ENCODE results near the gene UAP1. TPM values are rescaled to one million over a fixed set of nuclear protein-coding genes. Genes with fewer than 3 reads are reported as not detected.
"Not testable (repeated sequence)": the region's sequence is repeated elsewhere in the genome, so short reads cannot be mapped to it uniquely, and the experiment has no call there.

UAP1 gene
- polyA plus RNA-seq, 1 donor from 2014 or later: 40.1 TPM

DNA sequence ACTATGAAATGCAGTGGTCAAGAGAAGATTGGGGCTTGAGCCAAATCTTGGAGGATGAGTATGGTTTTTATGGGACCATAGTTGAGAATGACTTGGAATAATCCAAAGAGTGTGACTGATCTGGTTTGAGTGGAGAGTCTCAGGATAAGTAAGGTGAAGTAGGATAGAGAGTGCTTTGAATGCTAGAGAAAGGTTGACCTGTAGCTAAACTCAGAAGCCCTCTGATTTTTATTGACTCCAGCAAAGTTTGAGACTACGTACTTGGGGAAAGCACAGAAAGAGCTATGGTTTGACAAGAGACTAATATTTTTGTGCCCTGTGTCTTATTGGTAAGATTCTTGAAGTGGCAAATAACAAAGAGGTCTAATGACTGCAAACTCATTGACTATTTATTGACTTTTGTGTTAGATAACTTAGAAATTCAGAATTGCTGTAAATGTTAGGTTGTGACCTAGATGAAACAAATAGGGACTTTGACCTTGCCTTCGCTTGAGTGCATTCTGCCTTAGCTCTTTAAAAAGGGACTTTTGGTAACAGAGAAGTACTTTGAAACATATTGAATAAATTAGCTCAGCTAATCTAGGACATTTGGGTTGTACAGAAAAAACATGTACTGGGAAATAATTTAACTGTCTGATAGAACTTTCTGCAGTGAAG, 35.1 kb downstream of the UAP1 start:
- H3K27me3 ChIP-seq (ENCODE audit: insufficient read depth, low read depth, low read length): no peaks in the 10 kb centered on the region
- H3K4me2 ChIP-seq (ENCODE audit: low read length): no peak overlapping the region
- H3K4me3 ChIP-seq (ENCODE audit: low read length): no peak overlapping the region
- no peaks in the 10 kb centered on the region for H4K20me1 ChIP-seq (ENCODE audit: insufficient read depth)
- no peaks in the 10 kb centered on the region for H3K9me3 ChIP-seq (ENCODE audit: low read length)
- H3F3A ChIP-seq (ENCODE audit: insufficient read depth, low read length, poor library complexity, severe bottlenecking): no peaks in the 10 kb centered on the region
- no peaks in the 10 kb centered on the region for H3K79me2 ChIP-seq (replicated peaks; ENCODE audit: insufficient read depth, low read length)
- H3K9ac ChIP-seq (ENCODE audit: low read length): no peak overlapping the region
- no peak overlapping the region for H3K27ac ChIP-seq (ENCODE audit: low read length)
- TF ChIP-seq RAD21 (conservative IDR thresholded peaks at IDR 0.05) (no peak), SMC3 (conservative IDR thresholded peaks at IDR 0.05; ENCODE audit: poor library complexity) (no peak), EP300 (conservative IDR thresholded peaks at IDR 0.05; ENCODE audit: poor library complexity, severe bottlenecking) (no peak), TAF1 (IDR thresholded peaks at IDR 0.05; ENCODE audit: low read depth) (no peak), MXI1 (conservative IDR thresholded peaks at IDR 0.05; ENCODE audit: poor library complexity, severe bottlenecking) (no peak), EZH2 (IDR thresholded peaks at IDR 0.05; ENCODE audit: borderline replicate concordance, insufficient read depth, low read length, poor library complexity, severe bottlenecking) (no peak), POLR2AphosphoS5 (IDR thresholded peaks at IDR 0.05) (no peak)
- TF ChIP-seq, protein P1, sequence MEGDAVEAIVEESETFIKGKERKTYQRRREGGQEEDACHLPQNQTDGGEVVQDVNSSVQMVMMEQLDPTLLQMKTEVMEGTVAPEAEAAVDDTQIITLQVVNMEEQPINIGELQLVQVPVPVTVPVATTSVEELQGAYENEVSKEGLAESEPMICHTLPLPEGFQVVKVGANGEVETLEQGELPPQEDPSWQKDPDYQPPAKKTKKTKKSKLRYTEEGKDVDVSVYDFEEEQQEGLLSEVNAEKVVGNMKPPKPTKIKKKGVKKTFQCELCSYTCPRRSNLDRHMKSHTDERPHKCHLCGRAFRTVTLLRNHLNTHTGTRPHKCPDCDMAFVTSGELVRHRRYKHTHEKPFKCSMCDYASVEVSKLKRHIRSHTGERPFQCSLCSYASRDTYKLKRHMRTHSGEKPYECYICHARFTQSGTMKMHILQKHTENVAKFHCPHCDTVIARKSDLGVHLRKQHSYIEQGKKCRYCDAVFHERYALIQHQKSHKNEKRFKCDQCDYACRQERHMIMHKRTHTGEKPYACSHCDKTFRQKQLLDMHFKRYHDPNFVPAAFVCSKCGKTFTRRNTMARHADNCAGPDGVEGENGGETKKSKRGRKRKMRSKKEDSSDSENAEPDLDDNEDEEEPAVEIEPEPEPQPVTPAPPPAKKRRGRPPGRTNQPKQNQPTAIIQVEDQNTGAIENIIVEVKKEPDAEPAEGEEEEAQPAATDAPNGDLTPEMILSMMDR (IDR thresholded peaks at IDR 0.05; ENCODE audit: poor library complexity, severe bottlenecking): no peak
- TF ChIP-seq, protein P2, sequence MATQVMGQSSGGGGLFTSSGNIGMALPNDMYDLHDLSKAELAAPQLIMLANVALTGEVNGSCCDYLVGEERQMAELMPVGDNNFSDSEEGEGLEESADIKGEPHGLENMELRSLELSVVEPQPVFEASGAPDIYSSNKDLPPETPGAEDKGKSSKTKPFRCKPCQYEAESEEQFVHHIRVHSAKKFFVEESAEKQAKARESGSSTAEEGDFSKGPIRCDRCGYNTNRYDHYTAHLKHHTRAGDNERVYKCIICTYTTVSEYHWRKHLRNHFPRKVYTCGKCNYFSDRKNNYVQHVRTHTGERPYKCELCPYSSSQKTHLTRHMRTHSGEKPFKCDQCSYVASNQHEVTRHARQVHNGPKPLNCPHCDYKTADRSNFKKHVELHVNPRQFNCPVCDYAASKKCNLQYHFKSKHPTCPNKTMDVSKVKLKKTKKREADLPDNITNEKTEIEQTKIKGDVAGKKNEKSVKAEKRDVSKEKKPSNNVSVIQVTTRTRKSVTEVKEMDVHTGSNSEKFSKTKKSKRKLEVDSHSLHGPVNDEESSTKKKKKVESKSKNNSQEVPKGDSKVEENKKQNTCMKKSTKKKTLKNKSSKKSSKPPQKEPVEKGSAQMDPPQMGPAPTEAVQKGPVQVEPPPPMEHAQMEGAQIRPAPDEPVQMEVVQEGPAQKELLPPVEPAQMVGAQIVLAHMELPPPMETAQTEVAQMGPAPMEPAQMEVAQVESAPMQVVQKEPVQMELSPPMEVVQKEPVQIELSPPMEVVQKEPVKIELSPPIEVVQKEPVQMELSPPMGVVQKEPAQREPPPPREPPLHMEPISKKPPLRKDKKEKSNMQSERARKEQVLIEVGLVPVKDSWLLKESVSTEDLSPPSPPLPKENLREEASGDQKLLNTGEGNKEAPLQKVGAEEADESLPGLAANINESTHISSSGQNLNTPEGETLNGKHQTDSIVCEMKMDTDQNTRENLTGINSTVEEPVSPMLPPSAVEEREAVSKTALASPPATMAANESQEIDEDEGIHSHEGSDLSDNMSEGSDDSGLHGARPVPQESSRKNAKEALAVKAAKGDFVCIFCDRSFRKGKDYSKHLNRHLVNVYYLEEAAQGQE (IDR thresholded peaks at IDR 0.05; ENCODE audit: borderline replicate concordance): no peak
- H3K36me3 ChIP-seq (ENCODE audit: insufficient read depth, low read length): no peaks in the 10 kb centered on the region
- H3K9me2 ChIP-seq (ENCODE audit: insufficient read depth, low read length): no peaks in the 10 kb centered on the region
- H2AFZ ChIP-seq (ENCODE audit: low read depth, low read length): no peak overlapping the region

DNA sequence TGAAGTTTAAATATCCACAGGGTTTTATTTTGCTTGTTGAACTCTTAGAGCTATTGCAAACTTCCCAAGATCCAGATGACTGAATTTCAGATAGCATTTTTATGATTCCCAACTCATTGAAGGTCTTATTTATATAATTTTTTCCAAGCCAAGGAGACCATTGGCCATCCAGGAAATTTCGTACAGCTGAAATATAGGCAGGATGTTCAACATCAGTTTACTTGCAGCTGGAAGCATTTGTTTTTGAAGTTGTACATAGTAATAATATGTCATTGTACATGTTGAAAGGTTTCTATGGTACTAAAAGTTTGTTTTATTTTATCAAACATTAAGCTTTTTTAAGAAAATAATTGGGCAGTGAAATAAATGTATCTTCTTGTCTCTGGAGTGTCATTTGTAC, 37.9 kb downstream of the UAP1 start:
- H3K4me3 ChIP-seq (ENCODE audit: low read length): no peak overlapping the region
- no peak overlapping the region for H3K4me2 ChIP-seq (ENCODE audit: low read length)
- no peaks in the 10 kb centered on the region for H4K20me1 ChIP-seq (ENCODE audit: insufficient read depth)
- H3K27me3 ChIP-seq (ENCODE audit: insufficient read depth, low read depth, low read length): no peaks in the 10 kb centered on the region
- H2AFZ ChIP-seq (ENCODE audit: low read depth, low read length): no peak overlapping the region
- H3K27ac ChIP-seq (ENCODE audit: low read length): no peak overlapping the region
- TF ChIP-seq MXI1 (conservative IDR thresholded peaks at IDR 0.05; ENCODE audit: poor library complexity, severe bottlenecking): no peak
- no peak for TF ChIP-seq RAD21 (conservative IDR thresholded peaks at IDR 0.05)
- TF ChIP-seq, protein P1 (IDR thresholded peaks at IDR 0.05; ENCODE audit: poor library complexity, severe bottlenecking): no peak
- H3K79me2 ChIP-seq (replicated peaks; ENCODE audit: insufficient read depth, low read length): no peaks in the 10 kb centered on the region
- H3K9ac ChIP-seq (ENCODE audit: low read length): no peak overlapping the region
- no peaks in the 10 kb centered on the region for H3F3A ChIP-seq (ENCODE audit: insufficient read depth, low read length, poor library complexity, severe bottlenecking)
- H3K9me2 ChIP-seq (ENCODE audit: insufficient read depth, low read length): no peaks in the 10 kb centered on the region
- no peaks in the 10 kb centered on the region for H3K36me3 ChIP-seq (ENCODE audit: insufficient read depth, low read length)
- H3K9me3 ChIP-seq (ENCODE audit: low read length): no peaks in the 10 kb centered on the region

DNA sequence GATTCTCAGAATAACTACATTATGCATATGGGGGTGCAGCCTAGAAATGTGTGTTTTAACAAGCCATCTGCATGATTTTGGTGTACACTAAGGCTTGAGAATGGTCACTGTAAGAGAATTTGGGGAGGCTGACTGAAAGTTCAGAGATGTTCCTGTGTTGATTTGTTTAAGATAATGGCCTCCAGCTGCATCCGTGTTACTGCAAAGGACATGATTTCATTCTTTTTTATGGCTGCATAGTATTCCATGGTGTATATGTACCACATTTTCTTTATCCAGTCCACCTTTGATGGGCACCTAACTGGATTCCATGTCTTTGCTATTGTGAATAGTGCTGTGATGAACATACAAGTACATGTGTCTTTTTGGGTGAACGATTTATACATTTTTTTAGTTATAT, 41.6 kb downstream of the UAP1 start:
- H3K36me3 ChIP-seq (ENCODE audit: insufficient read depth, low read length); H3K27me3 ChIP-seq (ENCODE audit: insufficient read depth, low read depth, low read length); H3K4me3 ChIP-seq (ENCODE audit: low read length); H3K9ac ChIP-seq (ENCODE audit: low read length); H4K20me1 ChIP-seq (ENCODE audit: insufficient read depth); H3K9me3 ChIP-seq (ENCODE audit: low read length); H3K79me2 ChIP-seq (replicated peaks; ENCODE audit: insufficient read depth, low read length); H2AFZ ChIP-seq (ENCODE audit: low read depth, low read length); H3K9me2 ChIP-seq (ENCODE audit: insufficient read depth, low read length); H3K27ac ChIP-seq (ENCODE audit: low read length); H3F3A ChIP-seq (ENCODE audit: insufficient read depth, low read length, poor library complexity, severe bottlenecking); H3K4me2 ChIP-seq (ENCODE audit: low read length): not testable (repeated sequence)
